CD4-positive, alpha-beta T cell treated with Interleukin-17A for 1 hour (primary cell): Measurements from ENCODE around the gene BMP7.
"Not testable (repeated sequence)": the region's sequence is repeated elsewhere in the genome, so short reads cannot be mapped to it uniquely, and the experiment has no call there.

Experiments used
- DNase-seq: peaks from one replicate; pipeline ENCODE4 v3.0.0-alpha.2; 2020

The BMP7 gene

DNA sequence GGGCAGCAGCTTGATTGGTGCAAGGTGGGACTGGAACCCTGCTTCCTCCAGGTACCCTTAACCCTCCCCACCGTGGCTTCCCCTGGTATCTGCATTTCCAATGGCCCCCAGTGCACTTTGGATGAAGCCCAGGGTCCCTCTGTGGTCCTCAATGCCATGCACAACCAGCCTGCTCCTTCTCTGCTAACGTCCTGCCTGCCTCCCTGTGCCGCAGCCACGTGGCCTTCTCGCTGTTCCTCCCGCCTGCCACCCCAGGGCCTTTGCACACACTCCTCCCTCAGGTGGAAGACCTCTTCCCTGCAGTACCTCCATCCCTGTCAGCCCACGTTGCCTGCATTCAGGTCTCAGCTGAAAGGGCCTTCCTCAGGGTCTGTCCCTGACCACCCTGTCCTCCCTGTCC lies 101.6 kb downstream of the BMP7 start:
- no peak for DNase-seq

DNA sequence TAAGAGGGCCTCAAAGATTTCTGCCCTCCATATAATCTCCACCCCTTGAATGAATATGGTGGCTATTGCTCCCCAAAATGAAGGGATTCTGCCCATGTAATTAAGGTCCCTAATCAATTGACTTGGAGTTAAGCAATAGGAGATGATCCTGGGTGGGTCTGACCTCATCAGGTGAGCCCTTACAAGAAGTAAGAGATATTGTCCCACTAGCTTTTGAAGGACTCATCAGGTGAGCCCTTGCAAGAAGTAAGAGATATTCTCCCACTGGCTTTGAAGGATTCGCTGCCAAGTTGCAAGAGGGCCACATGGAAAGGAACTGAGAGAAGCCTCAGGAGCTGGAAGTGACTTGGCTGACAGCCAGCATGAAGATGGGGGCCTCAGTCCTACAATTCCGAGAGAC lies 103.4 kb downstream of the BMP7 start:
- no peak for DNase-seq

DNA sequence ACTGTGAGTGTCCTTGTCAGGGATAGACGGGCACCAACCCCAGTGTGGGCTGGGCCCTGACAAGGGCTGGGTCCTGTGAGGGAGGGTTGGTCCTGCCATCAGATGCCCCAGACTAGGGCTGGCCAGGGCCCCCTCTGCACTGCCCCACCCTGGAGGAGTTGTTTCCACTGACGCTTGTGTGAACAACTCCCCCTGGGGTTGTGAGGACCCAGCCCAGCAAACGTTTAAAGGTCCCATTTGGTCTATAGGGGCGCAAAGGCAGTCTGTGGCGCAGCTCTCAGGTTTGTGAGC lies 104.1 kb downstream of the BMP7 start:
- DNase-seq = no peak

DNA sequence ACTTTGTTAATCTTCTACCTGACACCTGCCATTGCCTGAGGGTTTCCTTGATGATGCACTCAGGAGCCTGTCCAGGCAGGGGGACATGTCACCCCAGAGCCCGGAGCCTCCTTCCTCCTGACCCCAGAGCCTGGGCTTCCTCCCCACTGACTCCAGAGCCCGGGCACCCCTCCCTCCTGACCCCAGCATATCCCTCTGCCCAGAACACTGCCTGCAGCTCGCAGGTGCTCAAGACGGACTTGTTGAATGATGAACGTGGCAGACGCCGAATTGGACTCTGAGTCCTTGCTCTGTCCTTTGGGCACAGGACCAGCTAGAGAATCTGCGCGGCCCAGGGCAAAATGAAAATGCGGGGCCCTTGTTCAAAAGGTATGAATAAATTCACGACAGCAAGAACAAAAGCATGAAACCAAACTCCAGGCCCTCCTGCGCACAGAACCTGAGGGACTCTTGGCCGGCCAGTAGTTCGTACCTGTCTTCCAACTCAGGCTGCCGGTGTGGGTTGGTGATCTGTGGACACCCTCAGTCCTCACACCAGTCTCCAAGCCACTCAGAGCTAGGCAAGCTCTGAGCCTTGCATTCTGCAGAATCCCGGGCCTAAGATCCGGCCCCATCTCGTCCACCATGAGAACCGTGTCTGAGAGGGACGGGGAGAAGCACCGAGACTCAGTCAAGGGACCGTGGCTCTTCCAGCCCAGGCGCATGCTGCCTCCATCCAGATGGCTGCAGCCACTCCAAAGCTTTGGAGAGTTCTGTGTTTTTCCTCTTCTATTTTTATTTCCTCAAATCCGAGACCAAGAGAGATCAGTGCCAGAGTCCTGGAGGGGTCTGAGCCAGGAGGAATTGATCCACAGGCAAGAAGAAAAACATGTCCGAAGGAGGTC lies 104.7 kb downstream of the BMP7 start:
- no peak for DNase-seq

DNA sequence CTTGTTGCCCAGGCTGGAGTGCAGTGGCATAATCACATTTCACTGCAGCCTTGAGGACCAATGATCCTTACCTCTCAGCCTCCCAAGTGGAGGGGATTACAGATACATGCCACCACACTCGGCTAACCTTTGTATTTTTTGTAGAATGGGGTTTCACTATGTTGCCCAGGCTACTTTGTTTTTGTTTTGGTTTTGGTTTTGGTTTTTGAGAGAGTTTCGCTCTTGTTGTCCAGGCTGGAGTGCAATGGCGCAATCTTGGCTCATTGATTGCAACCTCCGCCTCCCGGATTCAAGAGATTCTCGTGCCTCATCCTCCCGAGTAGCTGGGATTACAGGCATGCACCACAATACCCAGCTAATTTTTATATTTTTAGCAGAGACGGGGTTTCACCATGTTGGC lies 105.5 kb downstream of the BMP7 start:
- DNase-seq = no peak

DNA sequence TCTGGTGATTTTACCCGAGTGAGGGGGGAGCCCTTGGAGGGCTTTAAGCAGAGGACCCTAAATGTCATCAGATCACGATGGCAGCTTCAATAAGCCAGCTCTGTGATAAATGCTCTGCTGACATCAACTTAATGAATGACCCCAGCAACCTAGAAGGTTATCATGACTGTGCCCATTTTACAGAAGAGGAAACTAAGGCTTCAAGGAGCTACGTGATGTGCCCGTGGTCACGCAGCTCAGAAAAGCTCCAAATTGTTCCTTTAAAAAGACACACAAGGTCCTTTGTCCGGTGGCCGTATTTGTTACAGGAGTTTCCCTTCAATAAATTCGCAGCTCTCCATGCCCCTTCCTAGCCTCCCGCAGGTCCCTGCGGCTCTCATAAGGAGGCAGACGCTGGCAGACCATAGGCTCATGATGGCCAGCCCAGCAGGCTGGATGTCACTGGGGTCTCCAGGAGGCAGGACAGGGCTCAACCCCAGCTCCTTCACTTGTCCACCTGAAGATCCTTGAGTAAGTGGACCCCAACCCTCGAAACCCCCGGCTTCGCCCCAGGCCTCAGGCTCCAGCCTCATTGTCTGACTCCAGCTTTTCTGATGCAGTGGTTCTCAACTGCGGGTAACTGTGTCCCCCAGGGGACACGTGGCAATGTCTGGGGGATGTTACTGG lies 106.4 kb downstream of the BMP7 start:
- DNase-seq = no peak

DNA sequence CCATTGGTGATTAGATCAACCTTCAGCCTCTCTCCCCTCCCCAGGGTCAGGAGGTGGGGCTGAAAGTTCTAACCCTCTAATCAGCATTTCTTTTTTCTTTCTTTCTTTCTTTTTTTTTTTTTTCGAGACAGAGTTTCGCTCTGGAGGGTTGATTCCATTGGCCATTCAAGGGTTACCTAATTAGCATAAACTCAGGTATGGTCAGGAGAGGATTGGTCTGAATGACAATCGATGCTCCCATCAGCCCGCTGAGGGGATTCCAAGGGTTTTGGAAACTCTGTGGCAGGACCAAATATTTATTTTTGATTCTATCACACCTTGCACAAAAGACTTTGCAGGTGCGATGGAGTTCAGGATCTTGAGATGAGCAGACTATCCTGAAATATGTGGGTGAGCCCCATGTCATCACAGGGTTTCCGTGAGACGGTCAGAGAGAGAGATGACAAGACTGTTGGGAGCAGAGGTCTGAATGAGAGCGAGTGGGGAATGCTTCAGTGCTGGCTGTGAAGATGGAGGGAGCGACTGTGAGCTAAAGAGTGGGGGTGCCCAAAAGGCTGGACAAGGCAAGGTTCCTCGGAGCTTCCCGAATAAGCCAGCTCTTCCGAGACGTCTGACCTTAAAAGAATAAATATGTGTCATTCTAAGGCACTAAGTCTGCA lies 107.1 kb downstream of the BMP7 start:
- DNase-seq = no peak

DNA sequence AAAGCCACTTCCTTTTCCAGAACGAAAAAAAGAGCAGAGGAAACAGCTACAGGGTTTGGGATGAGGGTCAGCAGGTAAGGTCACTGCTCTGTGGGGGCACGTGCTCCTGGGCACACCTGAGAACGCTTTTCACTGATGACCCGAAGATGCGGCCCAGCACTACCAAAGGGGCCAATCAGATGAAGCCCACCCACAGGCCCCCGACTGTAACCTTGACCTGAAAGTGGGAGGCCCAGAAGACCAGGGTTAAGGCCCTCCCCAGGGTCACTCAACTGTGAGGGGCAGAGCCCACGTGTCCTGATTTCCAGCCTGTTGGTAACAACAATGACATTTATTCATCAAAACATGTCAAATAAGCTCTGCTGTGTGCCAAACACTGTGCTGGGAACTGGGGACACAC lies 108.0 kb downstream of the BMP7 start:
- DNase-seq = no peak

DNA sequence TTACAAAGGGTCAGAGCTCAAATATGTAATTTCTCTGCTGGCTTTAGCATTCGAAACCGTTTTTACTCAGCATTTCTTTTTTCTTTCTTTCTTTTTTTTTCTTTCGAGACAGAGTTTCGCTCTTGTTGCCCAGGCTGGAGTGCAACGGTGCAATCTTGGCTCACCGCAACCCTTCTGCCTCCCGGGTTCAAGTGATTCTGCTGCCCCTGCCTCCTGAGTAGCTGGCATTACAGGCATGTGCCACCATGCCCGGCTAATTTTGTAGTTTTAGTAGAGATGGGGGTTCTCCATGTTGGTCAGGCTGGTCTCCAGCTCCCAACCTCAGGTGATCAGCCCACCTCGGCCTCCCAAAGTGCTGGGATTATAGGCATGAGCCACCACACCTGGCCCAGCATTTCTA lies 108.7 kb downstream of the BMP7 start:
- not testable (repeated sequence) for DNase-seq

DNA sequence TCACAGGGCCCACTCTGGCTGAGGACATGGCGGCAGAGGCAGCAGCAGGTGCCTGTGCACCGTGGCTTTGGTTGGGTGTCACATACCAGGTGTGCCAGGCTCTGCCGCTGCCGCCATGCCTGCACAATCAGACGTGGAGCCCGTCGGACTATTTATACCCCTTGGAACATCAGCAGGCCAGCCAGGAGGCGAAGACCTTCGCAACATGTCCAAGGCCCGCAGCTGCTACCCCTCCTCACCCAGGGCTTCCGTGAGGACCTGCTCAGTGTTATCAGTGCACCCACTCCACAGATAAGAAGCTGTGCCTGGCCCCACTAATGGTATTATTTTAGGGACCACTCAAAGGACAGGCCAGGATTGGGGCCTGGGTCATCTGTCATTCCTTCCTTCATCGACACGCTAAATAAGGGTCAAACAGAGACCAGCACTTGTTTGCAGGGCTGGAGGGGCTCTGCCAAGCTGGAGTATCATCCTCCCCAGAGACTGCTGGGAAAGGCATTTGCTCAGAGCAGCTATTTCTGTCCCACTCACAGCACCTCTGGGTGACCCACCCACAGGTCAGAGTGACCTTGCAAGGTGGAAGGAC lies 109.2 kb downstream of the BMP7 start:
- DNase-seq = no peak

DNA sequence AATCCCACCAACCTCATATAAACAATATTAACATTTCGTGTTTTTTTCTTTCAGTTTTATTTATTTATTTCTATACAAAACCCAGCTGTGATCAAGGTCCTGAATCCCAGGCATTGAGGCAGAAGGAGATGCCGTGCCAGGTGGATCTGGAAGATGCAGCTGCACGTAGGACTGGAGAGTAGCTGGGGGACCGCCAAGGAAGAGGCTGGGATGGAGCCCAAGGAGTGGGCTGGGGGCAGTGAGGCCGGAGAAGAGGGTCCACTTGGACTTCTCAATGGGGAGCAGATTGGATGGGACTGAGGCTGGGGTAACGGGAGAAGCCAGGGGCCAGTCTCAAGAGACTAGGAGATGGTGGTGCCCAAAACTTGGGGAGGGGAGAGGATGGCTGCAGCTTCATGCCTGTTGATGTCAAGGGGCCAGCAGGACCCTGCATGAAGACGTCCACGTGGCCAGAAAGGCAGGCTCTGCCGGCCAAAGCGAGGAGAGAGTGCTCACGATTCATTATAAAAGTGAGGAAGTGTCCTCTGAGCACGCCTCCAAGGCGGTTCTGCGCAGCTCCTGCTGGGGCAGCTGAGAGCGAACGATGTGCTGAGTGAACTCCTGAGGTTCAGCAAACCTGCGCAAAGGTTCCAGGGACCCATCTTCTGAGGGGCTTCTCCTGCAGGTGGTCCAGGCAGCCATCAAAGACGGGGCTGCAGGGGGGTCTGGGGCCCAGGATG lies 110.3 kb downstream of the BMP7 start:
- no peak for DNase-seq

DNA sequence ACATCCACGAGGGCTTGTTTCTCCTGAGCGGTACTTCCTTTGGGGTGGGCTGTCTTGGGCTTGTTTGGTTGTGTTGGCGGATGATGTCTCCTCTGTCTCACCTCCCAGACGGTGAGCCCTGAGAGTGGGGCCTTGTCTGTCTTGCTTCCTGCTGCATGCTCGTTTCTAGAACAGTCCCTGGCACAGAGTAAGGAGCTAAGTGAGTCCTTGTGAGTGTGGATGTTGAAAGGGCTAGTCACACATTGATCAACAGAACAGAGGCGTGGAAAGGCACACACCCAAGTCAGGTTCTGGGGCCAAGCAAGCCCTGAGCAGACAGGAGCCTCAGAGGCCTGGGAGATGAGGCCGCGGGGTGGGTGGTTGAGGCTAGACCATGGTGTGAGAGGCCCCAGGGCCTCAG lies 111.0 kb downstream of the BMP7 start:
- no peak for DNase-seq

DNA sequence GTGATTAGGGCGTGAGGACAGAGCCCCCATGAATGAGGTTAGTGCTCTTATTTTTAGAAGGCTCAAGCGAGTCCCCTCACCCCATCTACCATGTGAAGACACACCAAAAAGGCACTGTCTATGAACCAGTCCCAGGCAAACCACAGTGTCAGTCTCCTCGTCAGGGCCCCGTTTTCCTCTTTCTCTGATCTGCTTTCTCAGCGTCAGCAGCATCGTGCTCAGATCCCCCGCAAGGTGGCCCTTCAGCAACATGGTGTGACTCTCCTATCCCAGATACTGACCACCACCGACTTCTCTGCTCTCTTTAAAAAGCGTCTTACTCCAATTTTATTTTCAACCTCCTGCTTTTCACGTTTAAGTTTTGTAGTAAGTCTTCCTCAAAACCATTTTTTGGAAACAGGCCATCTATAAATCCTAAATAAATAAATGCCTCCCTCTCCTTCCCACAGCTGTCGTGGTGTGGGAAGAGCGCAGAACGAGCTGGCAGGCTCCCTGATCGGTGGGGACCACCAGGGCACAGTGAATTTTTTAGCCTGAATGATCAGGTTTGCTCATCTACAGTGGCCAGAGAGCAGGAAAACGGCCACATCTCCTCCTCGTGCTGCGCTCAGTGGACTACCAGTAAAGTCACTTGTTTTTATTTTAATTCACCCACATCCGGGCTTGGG lies 113.1 kb downstream of the BMP7 start:
- no peak for DNase-seq

DNA sequence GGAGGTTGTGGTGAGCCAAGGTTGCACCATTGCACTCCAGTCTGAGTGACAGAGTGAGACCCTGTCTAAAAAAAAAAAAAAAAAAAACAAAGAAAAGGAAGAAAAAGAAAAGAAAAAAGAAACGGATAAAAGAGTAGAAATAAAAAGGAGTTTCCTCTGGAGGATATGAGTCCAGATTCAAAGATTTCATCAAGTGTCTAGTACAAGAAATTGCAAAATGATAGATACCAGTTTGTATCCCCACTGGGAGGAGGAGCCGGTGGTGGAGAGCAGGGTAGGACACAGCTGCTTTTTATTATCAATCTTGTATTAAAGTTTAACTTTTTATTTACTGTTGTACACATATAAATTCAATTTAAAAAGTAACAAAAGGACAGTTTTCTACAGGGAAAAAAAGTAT lies 113.9 kb downstream of the BMP7 start:
- no peak for DNase-seq

DNA sequence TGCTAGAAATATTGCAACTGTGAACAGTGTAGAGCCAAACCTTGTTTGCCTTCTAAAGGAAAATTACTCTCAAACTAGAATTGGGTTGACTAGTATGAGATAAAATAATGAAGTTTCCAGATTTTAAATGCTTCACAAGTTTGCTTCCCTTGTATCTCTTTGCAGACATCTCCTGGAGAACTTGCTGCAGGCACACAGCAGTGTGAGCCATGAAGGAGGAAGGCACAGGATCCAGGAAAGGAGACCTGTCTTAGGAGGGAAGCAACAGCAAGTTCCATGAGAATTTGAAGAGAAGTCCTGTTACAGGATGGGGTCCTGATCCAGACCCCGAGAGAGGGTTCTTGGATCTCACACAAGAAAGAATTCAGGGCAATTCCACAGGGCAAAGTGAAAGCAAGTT lies 115.9 kb downstream of the BMP7 start:
- DNase-seq = no peak

DNA sequence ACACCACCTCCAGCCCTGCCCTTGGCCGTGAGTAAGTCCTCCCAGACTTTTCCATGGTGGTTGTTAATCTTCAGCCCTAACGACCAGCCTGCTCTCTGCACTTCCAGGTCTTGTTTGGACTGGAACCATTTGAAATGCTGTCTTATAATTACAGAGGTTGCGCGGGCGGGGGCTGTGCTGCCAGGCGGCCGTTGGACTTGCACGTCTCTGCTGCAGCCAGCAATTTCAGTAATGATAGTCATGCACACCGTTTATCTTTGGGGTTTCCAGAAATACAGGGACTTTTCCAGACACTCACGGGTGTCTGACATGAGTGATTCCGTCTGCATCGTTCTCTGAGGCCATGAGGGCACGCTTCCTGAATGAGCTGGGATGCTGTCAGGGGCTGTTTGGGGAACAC lies 118.2 kb downstream of the BMP7 start:
- no peak for DNase-seq

DNA sequence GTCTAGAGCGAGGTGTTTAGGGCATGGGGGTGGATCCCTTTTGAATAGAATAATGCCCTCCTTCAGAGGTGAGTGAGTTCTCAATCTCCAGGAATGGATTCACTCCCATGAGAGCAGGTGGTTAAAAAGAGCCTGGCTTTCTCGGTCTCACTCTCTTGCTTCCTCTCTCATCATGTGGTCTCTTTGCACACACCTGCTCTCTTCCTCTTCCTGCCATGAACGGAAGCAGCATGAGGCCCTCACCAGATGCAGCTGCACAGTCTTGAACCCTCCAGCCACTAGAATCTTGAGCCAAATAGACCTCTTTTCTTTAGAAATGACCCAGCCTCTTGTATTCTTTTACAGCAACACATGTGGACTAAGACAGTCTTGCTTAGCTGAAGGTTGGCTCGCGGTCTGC lies 119.3 kb downstream of the BMP7 start:
- DNase-seq = no peak

DNA sequence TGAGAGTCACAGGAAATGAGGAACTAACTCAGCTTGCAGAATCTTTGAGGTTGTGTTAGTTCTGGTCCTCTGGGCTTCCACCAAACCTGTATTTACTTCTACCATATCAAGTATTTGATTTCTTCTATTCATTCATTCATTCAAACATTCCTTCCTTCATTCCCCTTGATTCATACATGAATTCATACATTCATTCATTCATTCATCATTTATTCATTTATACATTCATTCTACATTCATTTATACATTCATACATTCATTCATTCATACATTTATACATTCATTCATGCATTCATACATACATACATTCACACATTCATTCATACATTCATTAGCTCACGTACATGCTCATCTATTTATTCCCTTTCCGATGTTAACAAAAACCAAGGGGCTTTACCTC lies 120.3 kb downstream of the BMP7 start:
- DNase-seq = no peak

DNA sequence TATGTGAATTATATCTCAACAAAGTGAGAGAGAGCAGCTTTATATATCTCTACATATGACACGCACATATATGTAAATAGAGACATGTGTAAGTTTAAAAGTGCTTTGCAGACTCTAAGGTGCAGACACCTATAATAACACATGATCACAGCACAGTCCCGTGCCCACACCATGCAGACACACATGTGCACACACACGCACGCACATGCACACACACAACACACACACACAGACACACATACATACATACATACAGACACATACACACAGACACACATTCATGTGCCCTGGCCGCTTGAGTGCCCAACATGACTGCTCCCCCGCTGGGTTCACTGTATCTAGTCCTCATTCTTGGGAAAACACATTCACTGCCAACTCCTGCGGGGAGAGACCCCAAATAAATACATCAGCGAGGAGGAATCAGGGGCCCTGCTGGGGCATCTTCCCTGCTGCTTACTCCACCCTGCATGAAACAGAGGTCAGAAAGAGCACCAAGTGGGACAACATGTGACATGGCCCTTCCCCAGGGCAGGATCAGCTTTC lies 121.3 kb downstream of the BMP7 start:
- no peak for DNase-seq

DNA sequence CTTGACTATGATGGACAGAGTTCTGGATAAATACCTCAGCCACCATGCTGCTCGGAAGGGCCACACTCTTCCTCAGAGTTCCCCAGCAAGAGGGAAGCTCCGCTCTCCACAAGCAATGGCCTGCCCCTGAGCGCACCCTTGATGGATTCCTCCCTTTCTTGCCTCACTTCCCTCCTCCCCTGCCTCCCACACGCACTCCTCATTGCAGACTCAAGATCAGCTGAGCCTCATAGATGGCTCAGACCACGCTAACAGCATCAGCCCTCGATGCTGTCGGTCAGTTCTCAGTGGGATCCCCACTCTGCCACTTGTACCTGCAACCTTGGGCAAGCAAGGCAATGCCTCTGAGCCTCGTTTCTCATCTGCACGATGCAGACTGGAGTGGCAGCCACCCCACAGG lies 123.3 kb downstream of the BMP7 start:
- DNase-seq = no peak

DNA sequence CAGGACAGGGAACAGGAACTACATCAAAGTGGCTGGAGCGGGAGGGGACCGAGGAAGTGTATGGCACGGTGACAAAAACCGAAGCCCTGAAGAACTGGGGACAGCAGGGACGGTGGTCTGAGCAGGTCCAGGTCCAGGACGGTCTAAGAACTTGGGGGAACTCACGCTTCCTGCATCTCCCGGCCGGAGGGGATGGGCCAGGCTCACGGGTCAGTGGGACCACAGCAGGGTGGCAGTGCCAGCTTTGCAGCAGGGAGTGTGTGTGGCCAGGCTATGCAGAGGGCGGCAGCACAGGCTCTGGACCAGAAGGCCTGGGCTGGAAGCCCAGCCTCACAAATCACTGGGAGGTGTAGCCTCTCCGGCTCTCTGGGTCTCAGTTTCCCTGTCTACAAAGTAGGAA lies 123.8 kb downstream of the BMP7 start:
- no peak for DNase-seq

DNA sequence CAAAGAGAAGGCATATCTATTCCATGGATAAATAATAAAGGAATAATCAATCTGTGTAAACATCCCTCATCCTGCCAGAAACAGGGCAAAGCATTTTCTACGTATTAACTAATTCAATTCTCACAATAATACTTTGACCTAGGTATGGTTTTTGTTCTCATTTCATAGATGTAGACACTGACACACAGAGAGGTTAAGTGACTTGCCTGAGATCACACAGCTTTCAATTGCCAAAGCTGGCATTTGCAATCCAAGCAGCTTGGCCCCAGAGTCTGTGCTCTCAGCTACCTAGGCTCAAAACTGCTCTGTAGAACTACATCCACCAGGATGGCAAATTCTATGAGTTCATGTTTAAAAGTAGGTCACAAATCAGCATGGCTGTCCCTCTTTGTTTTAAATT lies 124.9 kb downstream of the BMP7 start:
- DNase-seq = no peak
